Gastrocnemius medialis (tissue), 4 donors: ENCODE data around the gene GRIK3.

Experiments
- CTCF ChIP-seq, 5 experiments: fragments of 450-650 bp in 3 of 5; fragments of 200-600 bp in 2 of 5; sonication (generic) in 2 of 5; IDR thresholded peaks in 4 of 5; conservative IDR thresholded peaks in 1 of 5; 1 replicate in 4 of 5; 2 replicates in 1 of 5; pipeline ENCODE4 v1.5.1; 2016 to 2019; ENCODE audit warnings: antibody characterized with exemption in 5 of 5, mild to moderate bottlenecking in 3 of 5, moderate library complexity in 3 of 5
- POLR2A ChIP-seq, 2 donors: fragments of 450-650 bp; IDR thresholded peaks; one replicate each; pipeline ENCODE4 v1.6.1; 2017; ENCODE audit warnings: antibody characterized with exemption in 2 of 2, mild to moderate bottlenecking in 2 of 2, moderate library complexity in 2 of 2

GRCh38 chr1:36925251-36925650 lies 109.1 kb downstream of the GRIK3 start:
- TF ChIP-seq CTCF (IDR thresholded peaks at IDR 0.05 in 4 of 5, conservative IDR thresholded peaks at IDR 0.05 in 1 of 5) (no peak), POLR2A (IDR thresholded peaks at IDR 0.05) (no peak)
